Measurements from ENCODE around the gene HIVEP3. TPM values are rescaled to one million over a fixed set of nuclear protein-coding genes. Genes with fewer than 3 reads are reported as not detected.

HIVEP3 gene
- total and polyA plus RNA-seq, 3 donors from 2014 or later = 4.8 to 7.3 (median 7.2) TPM

DNA sequence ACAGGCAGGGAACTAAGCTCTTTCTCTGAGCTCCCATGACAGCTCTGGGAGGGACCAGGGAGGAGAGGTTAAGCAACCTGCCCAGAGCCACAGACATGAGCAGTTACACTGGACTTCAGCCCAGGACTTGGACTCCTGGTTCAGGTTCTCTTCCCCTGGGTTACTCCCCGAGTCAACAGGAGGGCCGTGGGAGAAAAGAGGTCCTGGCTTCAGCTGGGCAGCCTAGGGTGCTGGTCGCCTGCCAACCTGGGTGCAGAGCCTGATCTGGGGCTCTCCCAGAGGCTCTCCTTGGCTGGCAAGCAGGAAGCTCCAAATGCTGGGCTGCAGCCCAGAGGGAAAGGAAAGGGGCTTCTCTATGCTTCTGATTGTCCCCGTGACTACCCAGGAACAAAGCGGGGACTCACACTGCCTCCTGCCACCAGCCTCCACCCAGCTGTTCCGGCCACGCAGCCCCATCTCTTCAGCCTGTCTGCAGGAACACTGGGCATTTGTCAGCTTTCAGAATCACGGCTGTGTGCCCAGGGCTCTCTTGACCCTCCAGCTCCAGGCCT, 141.8 kb downstream of the HIVEP3 start:
- 86 to 97% methylated on average over 5 to 8 of the region's 8 CpGs for WGBS, 2 donors
- intact Hi-C loops (cut with DNase I; ENCODE audit: low total_unique reads) = no loop called here
- Histone ChIP-seq H3K4me1 (no peaks in the 10 kb centered on the region), H3K9me3 (no peaks in the 10 kb centered on the region), H3K27ac (no peak overlapping the region), H3K36me3 (ENCODE audit: low read depth, missing control alignments) (no peaks in the 10 kb centered on the region), H3K27me3 (no peaks in the 10 kb centered on the region), H3K4me3 (no peak overlapping the region)
- TF ChIP-seq, protein P1, sequence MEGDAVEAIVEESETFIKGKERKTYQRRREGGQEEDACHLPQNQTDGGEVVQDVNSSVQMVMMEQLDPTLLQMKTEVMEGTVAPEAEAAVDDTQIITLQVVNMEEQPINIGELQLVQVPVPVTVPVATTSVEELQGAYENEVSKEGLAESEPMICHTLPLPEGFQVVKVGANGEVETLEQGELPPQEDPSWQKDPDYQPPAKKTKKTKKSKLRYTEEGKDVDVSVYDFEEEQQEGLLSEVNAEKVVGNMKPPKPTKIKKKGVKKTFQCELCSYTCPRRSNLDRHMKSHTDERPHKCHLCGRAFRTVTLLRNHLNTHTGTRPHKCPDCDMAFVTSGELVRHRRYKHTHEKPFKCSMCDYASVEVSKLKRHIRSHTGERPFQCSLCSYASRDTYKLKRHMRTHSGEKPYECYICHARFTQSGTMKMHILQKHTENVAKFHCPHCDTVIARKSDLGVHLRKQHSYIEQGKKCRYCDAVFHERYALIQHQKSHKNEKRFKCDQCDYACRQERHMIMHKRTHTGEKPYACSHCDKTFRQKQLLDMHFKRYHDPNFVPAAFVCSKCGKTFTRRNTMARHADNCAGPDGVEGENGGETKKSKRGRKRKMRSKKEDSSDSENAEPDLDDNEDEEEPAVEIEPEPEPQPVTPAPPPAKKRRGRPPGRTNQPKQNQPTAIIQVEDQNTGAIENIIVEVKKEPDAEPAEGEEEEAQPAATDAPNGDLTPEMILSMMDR (IDR thresholded peaks at IDR 0.05) = no peak
- TF ChIP-seq POLR2A (IDR thresholded peaks at IDR 0.05) = no peak
- DNase-seq = no peak

DNA sequence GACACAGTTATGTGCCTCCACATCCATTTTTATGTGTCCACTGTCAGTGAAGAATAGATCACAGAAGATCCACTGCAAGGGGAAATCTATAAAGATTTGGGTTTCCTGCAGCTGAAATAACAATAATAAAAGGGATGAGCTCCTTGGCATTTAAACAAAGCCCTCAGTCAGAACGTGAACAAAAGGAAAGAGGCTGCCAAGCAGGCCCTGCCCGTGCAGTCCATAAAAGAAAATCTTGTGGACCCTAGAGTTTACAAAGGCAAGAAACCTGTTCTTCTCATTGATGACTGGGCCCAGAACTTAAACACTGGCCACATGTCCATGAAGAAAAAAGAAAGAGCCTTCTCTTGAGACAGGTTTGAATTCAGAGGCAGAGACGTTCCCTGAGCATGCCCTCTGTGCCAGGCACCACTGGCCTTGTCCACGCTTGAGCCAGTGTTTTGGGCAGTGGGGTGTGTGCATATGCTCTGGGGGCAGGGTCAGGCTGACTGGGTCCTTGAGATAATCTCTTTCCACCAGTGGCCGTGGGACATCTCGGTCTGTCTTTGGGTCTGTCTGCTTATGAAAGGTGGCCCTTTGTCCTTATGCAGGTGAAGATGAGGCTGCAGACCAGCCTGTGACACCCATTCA, 142.7 kb downstream of the HIVEP3 start:
- H3K27ac ChIP-seq = no peak overlapping the region
- DNase-seq = no peak
- H3K36me3 ChIP-seq (ENCODE audit: low read depth, missing control alignments) = no peaks in the 10 kb centered on the region
- WGBS, 2 donors = 79 to 81% methylated on average over 6 of the region's 6 CpGs
- intact Hi-C loops (cut with DNase I; ENCODE audit: low total_unique reads) = no loop called here
- no peaks in the 10 kb centered on the region for H3K4me1 ChIP-seq
- H3K9me3 ChIP-seq = no peaks in the 10 kb centered on the region
- TF ChIP-seq, protein P1 (IDR thresholded peaks at IDR 0.05) = no peak
- no peak for TF ChIP-seq POLR2A (IDR thresholded peaks at IDR 0.05)
- H3K4me3 ChIP-seq = no peak overlapping the region
- no peaks in the 10 kb centered on the region for H3K27me3 ChIP-seq

DNA sequence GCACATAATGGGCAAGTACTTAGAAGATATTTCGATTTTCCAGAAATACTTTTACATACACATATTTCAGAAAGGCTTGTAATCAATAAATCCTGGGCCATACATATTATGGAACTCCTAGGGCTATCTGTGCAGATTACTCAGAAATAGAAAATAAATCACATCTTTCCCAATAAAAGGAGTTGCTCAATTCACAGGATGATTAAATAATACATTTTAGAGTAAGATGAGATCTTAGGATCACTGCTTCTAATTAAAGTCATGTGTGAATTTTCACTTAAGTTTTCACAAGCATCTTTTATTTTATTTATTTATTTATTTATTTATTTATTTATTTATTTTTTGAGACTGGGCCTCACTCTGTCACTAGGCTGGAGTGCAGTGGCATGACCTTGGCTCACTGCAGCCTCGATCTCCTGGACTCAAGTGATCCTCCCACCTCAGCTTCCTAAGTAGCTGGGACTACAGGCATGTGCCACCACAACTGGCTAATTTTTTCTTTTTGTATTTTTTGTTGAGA, 144.2 kb downstream of the HIVEP3 start:
- 79 to 93% methylated on average over 2 of the region's 2 CpGs for WGBS, 2 donors
- DNase-seq = no peak
- Histone ChIP-seq H3K27me3 (no peaks in the 10 kb centered on the region), H3K36me3 (ENCODE audit: low read depth, missing control alignments) (no peaks in the 10 kb centered on the region), H3K4me1 (no peaks in the 10 kb centered on the region), H3K9me3 (no peaks in the 10 kb centered on the region), H3K27ac (no peak overlapping the region), H3K4me3 (no peak overlapping the region)
- TF ChIP-seq, protein P1 (IDR thresholded peaks at IDR 0.05) = no peak
- no peak for TF ChIP-seq POLR2A (IDR thresholded peaks at IDR 0.05)
- intact Hi-C loops (cut with DNase I; ENCODE audit: low total_unique reads) = no loop called here

DNA sequence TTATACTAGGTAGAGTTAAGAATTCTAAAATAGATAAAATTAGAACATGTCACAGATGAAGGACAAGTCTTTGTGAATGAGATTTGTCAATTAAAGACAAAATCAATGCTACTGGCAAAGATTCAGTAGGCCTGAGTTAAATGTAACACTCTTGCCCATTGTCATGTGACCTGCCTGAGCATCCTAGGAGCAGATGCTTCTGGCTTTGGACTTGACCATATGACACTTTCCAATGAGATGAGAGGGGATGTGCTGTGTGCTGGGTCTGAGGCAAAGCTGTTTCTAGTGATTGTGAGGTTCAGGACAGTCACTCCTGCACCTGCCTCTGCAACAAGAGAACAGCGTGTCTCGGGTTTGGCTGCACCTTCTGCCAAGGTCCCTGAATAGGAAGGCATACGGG, 144.9 kb downstream of the HIVEP3 start:
- 83% methylated on average over 2 to 3 of the region's 3 CpGs for WGBS, 2 donors
- H3K27ac ChIP-seq = no peak overlapping the region
- TF ChIP-seq POLR2A (IDR thresholded peaks at IDR 0.05) = no peak
- TF ChIP-seq, protein P1 (IDR thresholded peaks at IDR 0.05) = no peak
- no peak overlapping the region for H3K4me3 ChIP-seq
- H3K36me3 ChIP-seq (ENCODE audit: low read depth, missing control alignments) = no peaks in the 10 kb centered on the region
- intact Hi-C loops (cut with DNase I; ENCODE audit: low total_unique reads) = no loop called here
- DNase-seq = no peak
- H3K27me3 ChIP-seq = no peaks in the 10 kb centered on the region
- no peaks in the 10 kb centered on the region for H3K9me3 ChIP-seq
- no peaks in the 10 kb centered on the region for H3K4me1 ChIP-seq
